Spleen (tissue), 7 donors: ENCODE results near the gene FBP1.

ENCODE experiments used
- CTCF ChIP-seq, 11 experiments: fragments of 200-600 bp in 7 of 11; fragments of 450-650 bp in 4 of 11; sonication (generic) in 4 of 11; IDR thresholded peaks in 8 of 11; conservative IDR thresholded peaks in 3 of 11; 1 replicate in 7 of 11; 2 replicates in 4 of 11; pipeline versions ENCODE4 v1.4.0 to v1.8.0; 2016 to 2021; ENCODE audit warnings: antibody characterized with exemption in 11 of 11, inconsistent platforms in 4 of 11, mild to moderate bottlenecking in 1 of 11
- POLR2A ChIP-seq, 3 donors: fragments of 450-650 bp; IDR thresholded peaks; one replicate each; pipeline ENCODE4 v1.5.1; 2017; ENCODE audit warnings: antibody characterized with exemption in 3 of 3, mild to moderate bottlenecking in 1 of 3
- donor health status: DM: no; HTN: no; CAD: no; lungs with moderate emphysema.
- donor health status: DM: no; HTN: no; CAD: no.
- donor health status: DM: no; HTN: no; CAD: no.

- TF ChIP-seq CTCF (IDR thresholded peaks at IDR 0.05 in 8 of 11, conservative IDR thresholded peaks at IDR 0.05 in 3 of 11) (no peak), POLR2A (IDR thresholded peaks at IDR 0.05) (no peak)
Observed at GRCh38 chr9:94581728-94582127, 57.6 kb downstream of the FBP1 start.
